A549 treated with dexamethasone at 1 μM for 4 hours (cell line): ENCODE data around the gene CCDC34. TPM values are rescaled to one million over a fixed set of nuclear protein-coding genes. Genes with fewer than 3 reads are reported as not detected.

ENCODE experiments used
- total RNA-seq: library from RNA; stranded (reverse); fragments of 200-300 nt; extraction: Qiagen RNA extraction; gene quantifications from 5 replicates; pipeline ENCODE4 v1.2.3, GENCODE V29; 2022

CCDC34 gene
- 26.7 to 31.6 TPM (median 27.9 TPM) in 5 replicates for total RNA-seq

GRCh38 chr11:27362749-27363575 lies at the start of gene CCDC34:
Gene CCDC34 (minus strand): TSS chr11:27363215. CDS start chr11:27363194, 21 bp downstream.

Other genes with a start within 250 kb of the CCDC34 start
- gene LGR4, start 109.6 kb upstream of the CCDC34 start, total RNA-seq: 31.5 to 55.3 TPM (median 43.9 TPM) in 5 replicates
- gene LIN7C, start 143.6 kb upstream of the CCDC34 start, total RNA-seq: 6.3 to 8.6 TPM (median 7.3 TPM) in 5 replicates